ENCODE measurements around the gene ALPP. TPM values are rescaled to one million over a fixed set of nuclear protein-coding genes. Genes with fewer than 3 reads are reported as not detected.
"Not testable (repeated sequence)": the region's sequence is repeated elsewhere in the genome, so short reads cannot be mapped to it uniquely, and the experiment has no call there.

The ALPP gene
- total RNA-seq, 1 experiment from 2014 or later = 0.20 TPM

DNA sequence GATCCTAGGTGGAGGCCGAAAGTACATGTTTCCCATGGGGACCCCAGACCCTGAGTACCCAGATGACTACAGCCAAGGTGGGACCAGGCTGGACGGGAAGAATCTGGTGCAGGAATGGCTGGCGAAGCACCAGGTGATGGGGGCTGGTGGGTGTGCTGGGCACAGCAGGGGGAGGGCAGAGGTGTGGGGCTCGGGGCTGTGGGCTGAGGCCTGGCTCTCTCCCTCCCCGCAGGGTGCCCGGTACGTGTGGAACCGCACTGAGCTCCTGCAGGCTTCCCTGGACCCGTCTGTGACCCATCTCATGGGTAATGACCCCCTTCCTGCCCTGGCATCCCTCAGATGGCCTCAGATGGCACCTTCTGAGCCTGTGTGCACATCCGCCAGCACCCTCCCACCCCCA is 29.7 kb downstream of the ALPP start:
- not testable (repeated sequence) for H3K27ac Mint-ChIP-seq; H3K27me3 Mint-ChIP-seq (ENCODE audit: low read depth)

DNA sequence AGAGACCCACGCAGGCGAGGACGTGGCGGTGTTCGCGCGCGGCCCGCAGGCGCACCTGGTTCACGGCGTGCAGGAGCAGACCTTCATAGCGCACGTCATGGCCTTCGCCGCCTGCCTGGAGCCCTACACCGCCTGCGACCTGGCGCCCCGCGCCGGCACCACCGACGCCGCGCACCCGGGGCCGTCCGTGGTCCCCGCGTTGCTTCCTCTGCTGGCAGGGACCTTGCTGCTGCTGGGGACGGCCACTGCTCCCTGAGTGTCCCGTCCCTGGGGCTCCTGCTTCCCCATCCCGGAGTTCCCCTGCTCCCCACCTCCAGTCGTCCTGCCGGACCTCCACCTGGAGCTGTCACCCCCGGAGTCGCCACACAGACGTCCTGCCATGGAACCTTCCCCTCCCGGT is 31.1 kb downstream of the ALPP start:
- not testable (repeated sequence) for H2AFZ ChIP-seq (ENCODE audit: low read length); H2BK12ac ChIP-seq (ENCODE audit: insufficient read length, low read depth, low read length)

More for the DNA sequence above, 29.7 kb downstream of the ALPP start:
- not testable (repeated sequence) for H3K4ac ChIP-seq (ENCODE audit: low read depth, low read length); H4K91ac ChIP-seq (ENCODE audit: insufficient read length, low read depth, low read length); H2BK15ac ChIP-seq (ENCODE audit: low read depth, low read length); H4K20me1 ChIP-seq (ENCODE audit: control insufficient read depth, insufficient read depth, insufficient read length); H3K4me1 ChIP-seq (ENCODE audit: insufficient read depth, low read length); H2AFZ ChIP-seq (ENCODE audit: low read length); H3T11ph ChIP-seq (ENCODE audit: low read length); H3K14ac ChIP-seq (ENCODE audit: insufficient read depth, low read length); H3K23me2 ChIP-seq (ENCODE audit: insufficient read length, low read depth, low read length, poor library complexity, severe bottlenecking); H3K27me3 ChIP-seq (ENCODE audit: insufficient read depth, low read length); H4K5ac ChIP-seq (ENCODE audit: insufficient read length, low read depth, low read length); H4K8ac ChIP-seq (replicated peaks; ENCODE audit: insufficient read length, low read depth, low read length); H3K79me1 ChIP-seq (ENCODE audit: insufficient read depth, low read depth, low read length, poor library complexity, severe bottlenecking); H2BK12ac ChIP-seq (ENCODE audit: insufficient read length, low read depth, low read length); H3K56ac ChIP-seq (ENCODE audit: insufficient read length, low read depth, low read length); H3K27ac ChIP-seq (ENCODE audit: insufficient read length, low read depth, low read length); H2BK20ac ChIP-seq (ENCODE audit: low read depth, low read length, poor library complexity, severe bottlenecking); H2BK5ac ChIP-seq (ENCODE audit: insufficient read length, low read length); H3K9ac ChIP-seq (ENCODE audit: extremely low read depth, insufficient read length, low read length); H2AK5ac ChIP-seq (ENCODE audit: insufficient read length, low read length); H3K9me3 ChIP-seq (ENCODE audit: control insufficient read depth, low read depth, low read length); H3K4me3 Mint-ChIP-seq; DNase-seq; H3K23ac ChIP-seq (ENCODE audit: insufficient read length, low read depth, low read length); H3K4me2 ChIP-seq (ENCODE audit: insufficient read depth, insufficient read length, low read length); H3K18ac ChIP-seq (ENCODE audit: insufficient read length, low read depth, low read length); H3K79me2 ChIP-seq (ENCODE audit: insufficient read depth, low read length); H3K9me3 Mint-ChIP-seq; H2BK120ac ChIP-seq (ENCODE audit: low read depth, low read length, poor library complexity, severe bottlenecking)
- Mint-ChIP-seq H3K4me1 (peaks cover 10 to 17% of the 10 kb centered on the region in 2 experiments), H3K36me3 (ENCODE audit: insufficient read depth in 1 of 3, low read depth in 3 of 3) (peaks cover 0 to 70% (median 7%) of the 10 kb centered on the region in 3 experiments; a peak in 5 of 7 replicates)
- no CpG with 5 or more reads among the region's 10 CpGs for WGBS (ENCODE audit: extremely low coverage, insufficient read length, low lambda C conversion rate)

More for the DNA sequence above, 31.1 kb downstream of the ALPP start:
- not testable (repeated sequence) for H3K79me2 ChIP-seq (ENCODE audit: insufficient read depth, low read length); H3K56ac ChIP-seq (ENCODE audit: insufficient read length, low read depth, low read length); H3K23ac ChIP-seq (ENCODE audit: insufficient read length, low read depth, low read length); H3K4ac ChIP-seq (ENCODE audit: low read depth, low read length); H3T11ph ChIP-seq (ENCODE audit: low read length); H3K9ac ChIP-seq (ENCODE audit: extremely low read depth, insufficient read length, low read length); H3K79me1 ChIP-seq (ENCODE audit: insufficient read depth, low read depth, low read length, poor library complexity, severe bottlenecking); H2BK15ac ChIP-seq (ENCODE audit: low read depth, low read length); H3K4me1 ChIP-seq (ENCODE audit: insufficient read depth, low read length); H3K4me3 Mint-ChIP-seq; H2BK5ac ChIP-seq (ENCODE audit: insufficient read length, low read length); H3K9me3 ChIP-seq (ENCODE audit: control insufficient read depth, low read depth, low read length); H3K4me2 ChIP-seq (ENCODE audit: insufficient read depth, insufficient read length, low read length); H4K5ac ChIP-seq (ENCODE audit: insufficient read length, low read depth, low read length); H3K27ac ChIP-seq (ENCODE audit: insufficient read length, low read depth, low read length); H2BK120ac ChIP-seq (ENCODE audit: low read depth, low read length, poor library complexity, severe bottlenecking); H2AK5ac ChIP-seq (ENCODE audit: insufficient read length, low read length); H4K91ac ChIP-seq (ENCODE audit: insufficient read length, low read depth, low read length); H3K27ac Mint-ChIP-seq; H3K23me2 ChIP-seq (ENCODE audit: insufficient read length, low read depth, low read length, poor library complexity, severe bottlenecking); H3K18ac ChIP-seq (ENCODE audit: insufficient read length, low read depth, low read length); H3K27me3 Mint-ChIP-seq (ENCODE audit: low read depth); H4K20me1 ChIP-seq (ENCODE audit: control insufficient read depth, insufficient read depth, insufficient read length); H3K9me3 Mint-ChIP-seq; H2BK20ac ChIP-seq (ENCODE audit: low read depth, low read length, poor library complexity, severe bottlenecking); DNase-seq; H3K14ac ChIP-seq (ENCODE audit: insufficient read depth, low read length); H3K27me3 ChIP-seq (ENCODE audit: insufficient read depth, low read length); H4K8ac ChIP-seq (replicated peaks; ENCODE audit: insufficient read length, low read depth, low read length)
- Mint-ChIP-seq H3K36me3 (ENCODE audit: insufficient read depth in 1 of 3, low read depth in 3 of 3) (peaks cover 0 to 74% (median 7%) of the 10 kb centered on the region in 3 experiments; a peak in 5 of 7 replicates), H3K4me1 (peaks cover 11 to 18% of the 10 kb centered on the region in 2 experiments)
- WGBS (ENCODE audit: extremely low coverage, insufficient read length, low lambda C conversion rate) = no CpG with 5 or more reads among the region's 40 CpGs

All from H9 (cell line).